Gastrocnemius medialis (tissue), 4 donors: ENCODE results near the gene PRSS56. TPM values are rescaled to one million over a fixed set of nuclear protein-coding genes. Genes with fewer than 3 reads are reported as not detected.
A peak's percentile ranks its signal among the peaks of the same experiment; 100 is the strongest.

Source experiments
- ATAC-seq, 2 donors: fragments of 150-250 bp; one replicate each; pipeline ENCODE4 v1.9.1; 2016
- DNase-seq, 2 donors: peaks; one replicate each; pipeline ENCODE4 v3.0.0-alpha.2; 2019
- H3K27ac ChIP-seq, 4 donors: fragments of 200-600 bp; sonication (generic); 1 replicate in 1 of 4; 2 replicates in 3 of 4; pipeline ENCODE4 v1.5.1; 2016 to 2018; ENCODE audit warnings: mild to moderate bottlenecking in 2 of 4, moderate library complexity in 1 of 4
- H3K27me3 ChIP-seq, 3 donors: fragments of 200-600 bp; sonication (generic) in 2 of 3; 1 replicate in 1 of 3; 2 replicates in 2 of 3; pipeline versions ENCODE4 v1.5.1 to v1.6.0; 2016 to 2019; ENCODE audit warnings: mild to moderate bottlenecking in 1 of 3, moderate library complexity in 1 of 3
- H3K36me3 ChIP-seq, 2 donors: fragments of 200-600 bp; sonication (generic) in 1 of 2; one replicate each; pipeline ENCODE4 v1.5.1; 2017 to 2018
- H3K4me1 ChIP-seq, 2 donors: fragments of 200-600 bp; sonication (generic) in 1 of 2; one replicate each; pipeline ENCODE4 v1.5.1; 2016 to 2017; ENCODE audit warnings: mild to moderate bottlenecking in 2 of 2
- H3K4me3 ChIP-seq, 4 donors: fragments of 200-600 bp; sonication (generic) in 3 of 4; 1 replicate in 1 of 4; 2 replicates in 3 of 4; pipeline ENCODE4 v1.5.1; 2016 to 2019; ENCODE audit warnings: mild to moderate bottlenecking in 2 of 4
- H3K9me3 ChIP-seq, 3 donors: fragments of 200-600 bp; sonication (generic) in 2 of 3; 1 replicate in 1 of 3; 2 replicates in 2 of 3; pipeline ENCODE4 v1.5.1; 2016 to 2019
- POLR2A ChIP-seq, 2 donors: fragments of 450-650 bp; IDR thresholded peaks; one replicate each; pipeline ENCODE4 v1.6.1; 2017; ENCODE audit warnings: antibody characterized with exemption in 2 of 2, mild to moderate bottlenecking in 2 of 2, moderate library complexity in 2 of 2
- in situ Hi-C, 4 donors: fragments of 200-750 bp; cut with MboI; loops; one replicate each; pipeline versions ENCODE4 v1.15.0 to v1.8.0; 2017; ENCODE audit warnings: low sequenced_read_pairs in 4 of 4
- intact Hi-C: fragments of 100-400 bp; cut with DNase I; formaldehyde crosslinking; loops from one replicate; pipeline ENCODE4 v1.15.1; 2023; ENCODE audit warnings: low total_unique reads
- total RNA-seq, 4 donors: library from RNA; depleted of rRNA; stranded (reverse); fragments of >200 nt; gene quantifications; one replicate each; pipeline versions ENCODE4 v1.1.0 to v1.2.3, GENCODE V29; 2016
- TF ChIP-seq, protein P1 (sequence below), 5 experiments: fragments of 450-650 bp in 3 of 5; fragments of 200-600 bp in 2 of 5; sonication (generic) in 2 of 5; IDR thresholded peaks in 4 of 5; conservative IDR thresholded peaks in 1 of 5; 1 replicate in 4 of 5; 2 replicates in 1 of 5; pipeline ENCODE4 v1.5.1; 2016 to 2019; ENCODE audit warnings: antibody characterized with exemption in 5 of 5, mild to moderate bottlenecking in 3 of 5, moderate library complexity in 3 of 5

Gene PRSS56
- total RNA-seq, 4 donors from 2014 or later = 1.0 to 3.2 (median 2.2) TPM

- intact Hi-C loops (no loop called here), in situ Hi-C loops (no loop called here)
- ATAC-seq = no peak
- peaks cover 0 to 58% of the 10 kb centered on the region in 2 donors for H3K36me3 ChIP-seq
- H3K27ac ChIP-seq = peak overlapping the region in 2 of 4 donors; percentile 32 to 48
- DNase-seq = no peak
- no peaks in the 10 kb centered on the region for H3K27me3 ChIP-seq
- no peaks in the 10 kb centered on the region for H3K9me3 ChIP-seq
- peaks cover 39 to 41% of the 10 kb centered on the region in 2 donors for H3K4me1 ChIP-seq
- no peak overlapping the region for H3K4me3 ChIP-seq
- no peak for TF ChIP-seq POLR2A (IDR thresholded peaks at IDR 0.05)
- TF ChIP-seq, protein P1, sequence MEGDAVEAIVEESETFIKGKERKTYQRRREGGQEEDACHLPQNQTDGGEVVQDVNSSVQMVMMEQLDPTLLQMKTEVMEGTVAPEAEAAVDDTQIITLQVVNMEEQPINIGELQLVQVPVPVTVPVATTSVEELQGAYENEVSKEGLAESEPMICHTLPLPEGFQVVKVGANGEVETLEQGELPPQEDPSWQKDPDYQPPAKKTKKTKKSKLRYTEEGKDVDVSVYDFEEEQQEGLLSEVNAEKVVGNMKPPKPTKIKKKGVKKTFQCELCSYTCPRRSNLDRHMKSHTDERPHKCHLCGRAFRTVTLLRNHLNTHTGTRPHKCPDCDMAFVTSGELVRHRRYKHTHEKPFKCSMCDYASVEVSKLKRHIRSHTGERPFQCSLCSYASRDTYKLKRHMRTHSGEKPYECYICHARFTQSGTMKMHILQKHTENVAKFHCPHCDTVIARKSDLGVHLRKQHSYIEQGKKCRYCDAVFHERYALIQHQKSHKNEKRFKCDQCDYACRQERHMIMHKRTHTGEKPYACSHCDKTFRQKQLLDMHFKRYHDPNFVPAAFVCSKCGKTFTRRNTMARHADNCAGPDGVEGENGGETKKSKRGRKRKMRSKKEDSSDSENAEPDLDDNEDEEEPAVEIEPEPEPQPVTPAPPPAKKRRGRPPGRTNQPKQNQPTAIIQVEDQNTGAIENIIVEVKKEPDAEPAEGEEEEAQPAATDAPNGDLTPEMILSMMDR (IDR thresholded peaks at IDR 0.05 in 4 of 5, conservative IDR thresholded peaks at IDR 0.05 in 1 of 5) = no peak
These were observed 36.2 kb downstream of the PRSS56 start for GRCh38 chr2:232556426-232556825.

DNA sequence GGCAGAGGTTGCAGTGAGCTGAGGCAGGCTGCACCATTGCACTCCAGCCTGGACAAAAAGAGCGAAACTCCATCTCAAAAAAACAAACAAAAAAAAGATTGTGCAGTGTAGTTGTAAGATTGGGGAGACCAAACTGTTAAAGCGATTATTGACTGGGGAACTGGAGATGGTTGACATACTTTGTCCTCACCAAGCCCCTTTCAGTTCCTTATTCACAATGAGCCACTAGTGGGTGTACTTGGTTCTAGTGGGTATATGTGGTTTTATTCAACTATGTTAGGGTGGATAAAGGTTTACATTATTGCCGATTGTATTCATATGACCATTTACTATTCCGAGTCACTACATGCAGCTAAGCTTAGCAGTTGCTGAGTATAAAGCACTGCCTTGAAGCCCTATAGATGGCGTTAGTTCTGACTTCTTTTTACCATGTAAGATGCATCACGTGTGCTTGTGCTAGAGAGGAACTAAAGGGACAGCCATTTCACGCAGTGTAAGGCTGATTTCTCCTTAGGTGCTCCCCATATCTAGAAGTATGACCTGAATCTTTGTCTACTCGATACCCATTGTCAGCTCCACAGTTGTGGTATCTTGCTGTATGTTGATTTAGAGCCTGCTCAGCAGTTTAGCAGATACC is 42.4 kb downstream of the PRSS56 start:
- DNase-seq (no peak), ATAC-seq (no peak)
- Histone ChIP-seq H3K4me1 (peaks cover 0 to 14% of the 10 kb centered on the region in 2 donors), H3K27me3 (no peaks in the 10 kb centered on the region), H3K9me3 (no peaks in the 10 kb centered on the region), H3K36me3 (peaks cover 0 to 88% of the 10 kb centered on the region in 2 donors), H3K4me3 (no peak overlapping the region), H3K27ac (no peak overlapping the region)
- no peak for TF ChIP-seq POLR2A (IDR thresholded peaks at IDR 0.05)
- TF ChIP-seq, protein P1 (IDR thresholded peaks at IDR 0.05 in 4 of 5, conservative IDR thresholded peaks at IDR 0.05 in 1 of 5) = no peak
- intact Hi-C loops (no loop called here), in situ Hi-C loops (no loop called here)

DNA sequence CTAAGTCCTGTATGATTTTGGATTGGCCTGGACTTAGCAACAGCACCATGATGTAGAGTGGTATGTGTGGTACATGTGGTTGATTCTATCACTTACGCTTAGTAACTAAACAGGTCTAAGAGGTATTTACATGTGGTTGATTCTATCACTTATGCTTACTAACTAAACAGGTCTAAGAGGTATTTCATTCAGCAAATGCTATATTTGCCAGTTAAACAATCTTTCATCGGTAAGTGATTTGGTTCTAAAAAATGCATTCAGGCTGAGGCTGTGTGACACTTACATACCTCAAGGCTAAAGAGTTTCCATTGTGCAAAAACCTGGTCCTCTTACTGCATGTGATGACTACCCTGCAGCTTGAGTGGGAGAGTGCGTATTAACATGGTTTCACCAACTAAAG is 43.4 kb downstream of the PRSS56 start:
- intact Hi-C loops = no loop called here
- no peak for ATAC-seq

GRCh38 chr2:232567721-232568120 is 47.5 kb downstream of the PRSS56 start:
- peak in 1 of 2 donors; percentile 18 for ATAC-seq
- in situ Hi-C loops = no loop called here

More for the DNA sequence above, 43.4 kb downstream of the PRSS56 start:
- no peak for DNase-seq
- Histone ChIP-seq H3K9me3 (no peaks in the 10 kb centered on the region), H3K4me3 (no peak overlapping the region), H3K4me1 (peaks cover 0 to 23% of the 10 kb centered on the region in 2 donors), H3K27me3 (no peaks in the 10 kb centered on the region), H3K36me3 (peaks cover 0 to 88% of the 10 kb centered on the region in 2 donors), H3K27ac (no peak overlapping the region)
- no peak for TF ChIP-seq POLR2A (IDR thresholded peaks at IDR 0.05)
- TF ChIP-seq, protein P1 (IDR thresholded peaks at IDR 0.05 in 4 of 5, conservative IDR thresholded peaks at IDR 0.05 in 1 of 5) = no peak
- in situ Hi-C loops = no loop called here

More at GRCh38 chr2:232567721-232568120, 47.5 kb downstream of the PRSS56 start:
- Histone ChIP-seq H3K4me1 (peaks cover 18 to 58% of the 10 kb centered on the region in 2 donors), H3K4me3 (no peak overlapping the region), H3K9me3 (no peaks in the 10 kb centered on the region), H3K36me3 (peaks cover 0 to 84% of the 10 kb centered on the region in 2 donors), H3K27ac (peak overlapping the region; percentile 75 to 93 (median 88)), H3K27me3 (no peaks in the 10 kb centered on the region)
- DNase-seq = no peak
- intact Hi-C loops = no loop called here
- TF ChIP-seq, protein P1 (IDR thresholded peaks at IDR 0.05 in 4 of 5, conservative IDR thresholded peaks at IDR 0.05 in 1 of 5) = no peak
- no peak for TF ChIP-seq POLR2A (IDR thresholded peaks at IDR 0.05)
